MCF 10A (cell line): ENCODE results near the gene NR4A3. TPM values are rescaled to one million over a fixed set of nuclear protein-coding genes. Genes with fewer than 3 reads are reported as not detected.
"Not testable (repeated sequence)": the region's sequence is repeated elsewhere in the genome, so short reads cannot be mapped to it uniquely, and the experiment has no call there.

Source experiments
- BruUV-seq: library from RNA; stranded (reverse); fragments of 400-500 nt; replicated peaks from 2 replicates; lab custom pipeline; 2021; lab: Mats Ljungman, UMichigan
- CTCF ChIA-PET: fragments of 300-600 bp; sonication (Branson Sonifier 250); formaldehyde crosslinking; extraction: SDS; loops from one replicate; lab custom pipeline; 2021; ENCODE audit warnings: antibody characterized with exemption, inconsistent platforms; lab: Yijun Ruan, JAX
- POLR2A ChIA-PET: fragments of 300-600, 350-650 bp; sonication (Branson Sonifier 250); formaldehyde crosslinking; extraction: SDS; loops from one replicate; lab custom pipeline; 2020; ENCODE audit warnings: antibody characterized with exemption, inconsistent platforms; lab: Yijun Ruan, JAX
- DNase-seq: peaks from one replicate; pipeline ENCODE4 v3.0.0-alpha.2; 2018; ENCODE audit not compliant: unreplicated experiment
- H3K27ac Mint-ChIP-seq: one replicate; pipeline ENCODE4 v1.8.0; 2022; ENCODE audit warnings: mild to moderate bottlenecking, low read depth, mixed read lengths; ENCODE audit not compliant: unreplicated experiment
- H3K27me3 Mint-ChIP-seq: one replicate; pipeline ENCODE4 v1.8.0; 2022; ENCODE audit warnings: mixed read lengths; ENCODE audit not compliant: insufficient read depth, unreplicated experiment
- H3K36me3 Mint-ChIP-seq: one replicate; pipeline ENCODE4 v1.8.0; 2022; ENCODE audit warnings: mild to moderate bottlenecking, moderate library complexity, mixed read lengths; ENCODE audit not compliant: insufficient read depth, unreplicated experiment
- H3K4me1 Mint-ChIP-seq: one replicate; pipeline ENCODE4 v1.8.0; 2022; ENCODE audit warnings: mixed read lengths; ENCODE audit not compliant: insufficient read depth, unreplicated experiment
- H3K4me3 Mint-ChIP-seq: one replicate; pipeline ENCODE4 v1.8.0; 2022; ENCODE audit warnings: mild to moderate bottlenecking, moderate library complexity, mixed read lengths; ENCODE audit not compliant: unreplicated experiment
- H3K9me3 Mint-ChIP-seq: one replicate; pipeline ENCODE4 v1.8.0; 2022; ENCODE audit warnings: mixed read lengths; ENCODE audit not compliant: unreplicated experiment
- intact Hi-C: fragments of 100-400 bp; cut with micrococcal nuclease; formaldehyde crosslinking; loops from 2 replicates; pipeline ENCODE4 v1.14.1; 2022
- total RNA-seq: library from RNA; stranded (reverse); gene quantifications from 2 replicates; pipeline ENCODE4 v1.2.3, GENCODE V29; 2022
- TF ChIP-seq, protein P1 (sequence below): fragments of 200-600 bp; IDR thresholded peaks from one replicate; pipeline ENCODE4 v1.8.0; 2022; ENCODE audit warnings: antibody characterized with exemption, mild to moderate bottlenecking; ENCODE audit not compliant: unreplicated experiment

NR4A3 gene
- total RNA-seq, 1 experiment from 2014 or later = 0.16 TPM

DNA sequence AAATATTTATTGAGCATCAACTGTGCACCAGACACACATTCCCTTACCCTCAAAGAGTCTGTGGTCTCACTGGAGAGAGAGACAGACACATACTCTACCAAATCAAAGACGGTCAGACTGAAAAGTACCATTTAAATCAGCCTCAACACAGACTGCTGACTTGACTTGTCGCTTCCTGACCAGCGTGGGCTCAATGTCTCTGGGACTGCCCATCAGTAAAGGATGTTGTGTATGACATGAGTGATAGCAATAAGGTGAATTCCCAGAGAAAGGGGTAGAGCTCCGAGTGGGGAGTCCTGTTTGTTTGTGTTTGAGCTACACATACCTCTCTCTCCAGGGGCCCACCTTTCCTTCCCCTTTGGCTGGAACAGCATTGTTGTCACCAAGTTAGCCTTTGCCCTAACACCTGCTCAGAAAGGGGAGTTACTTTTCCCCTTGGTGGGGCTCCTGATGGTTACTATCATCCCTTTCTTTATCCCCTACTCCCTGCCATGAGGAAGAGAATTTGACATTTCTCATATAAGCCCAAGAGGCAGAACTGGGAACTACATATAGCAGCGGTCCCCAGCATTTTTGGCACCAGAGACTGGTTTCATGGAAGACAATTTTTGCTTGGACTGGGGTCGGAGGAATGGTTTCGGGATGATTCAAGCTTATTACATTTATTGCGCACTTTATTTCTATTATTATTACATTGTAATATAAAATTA, 33.9 kb downstream of the NR4A3 start:
- H3K4me3 Mint-ChIP-seq = no peak overlapping the region
- no peaks in the 10 kb centered on the region for H3K36me3 Mint-ChIP-seq
- H3K27ac Mint-ChIP-seq = no peak overlapping the region
- DNase-seq = peak; percentile 3
- H3K9me3 Mint-ChIP-seq = no peaks in the 10 kb centered on the region
- TF ChIP-seq, protein P1, sequence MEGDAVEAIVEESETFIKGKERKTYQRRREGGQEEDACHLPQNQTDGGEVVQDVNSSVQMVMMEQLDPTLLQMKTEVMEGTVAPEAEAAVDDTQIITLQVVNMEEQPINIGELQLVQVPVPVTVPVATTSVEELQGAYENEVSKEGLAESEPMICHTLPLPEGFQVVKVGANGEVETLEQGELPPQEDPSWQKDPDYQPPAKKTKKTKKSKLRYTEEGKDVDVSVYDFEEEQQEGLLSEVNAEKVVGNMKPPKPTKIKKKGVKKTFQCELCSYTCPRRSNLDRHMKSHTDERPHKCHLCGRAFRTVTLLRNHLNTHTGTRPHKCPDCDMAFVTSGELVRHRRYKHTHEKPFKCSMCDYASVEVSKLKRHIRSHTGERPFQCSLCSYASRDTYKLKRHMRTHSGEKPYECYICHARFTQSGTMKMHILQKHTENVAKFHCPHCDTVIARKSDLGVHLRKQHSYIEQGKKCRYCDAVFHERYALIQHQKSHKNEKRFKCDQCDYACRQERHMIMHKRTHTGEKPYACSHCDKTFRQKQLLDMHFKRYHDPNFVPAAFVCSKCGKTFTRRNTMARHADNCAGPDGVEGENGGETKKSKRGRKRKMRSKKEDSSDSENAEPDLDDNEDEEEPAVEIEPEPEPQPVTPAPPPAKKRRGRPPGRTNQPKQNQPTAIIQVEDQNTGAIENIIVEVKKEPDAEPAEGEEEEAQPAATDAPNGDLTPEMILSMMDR = peak; percentile 5
- H3K27me3 Mint-ChIP-seq = peaks cover under 1% of the 10 kb centered on the region
- intact Hi-C loops = no loop called here
- ChIA-PET CTCF (interaction anchor here (2.1 kb wide), 1 partner anchor 26 kb away, joined by 5 read pairs; no protein-coding TSS in a partner anchor), POLR2A (interaction anchor here (1.5 kb wide), 1 partner anchor 11 kb away, joined by 6 read pairs; no protein-coding TSS in a partner anchor)
- no peaks in the 10 kb centered on the region for H3K4me1 Mint-ChIP-seq
- BruUV-seq = no TSS peak

DNA sequence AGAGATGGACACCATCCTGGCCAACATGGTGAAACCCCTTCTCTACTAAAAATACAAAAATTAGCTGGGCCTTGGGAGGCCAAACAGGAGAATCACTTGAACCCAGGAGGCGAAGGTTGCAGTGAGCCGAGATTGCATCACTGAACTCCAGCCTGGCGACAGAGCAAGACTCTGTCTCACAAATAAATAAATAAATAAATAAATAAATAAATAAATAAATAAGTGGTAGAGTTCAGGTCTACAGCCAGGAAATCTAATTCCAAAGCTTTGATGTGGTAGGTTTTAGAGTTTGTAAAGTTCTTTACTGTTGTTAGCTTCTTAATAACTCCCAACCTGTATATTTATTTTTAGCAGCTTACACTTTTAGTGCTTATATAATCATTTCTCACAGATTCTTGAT, 35.9 kb downstream of the NR4A3 start:
- POLR2A ChIA-PET, BruUV-seq, H3K36me3 Mint-ChIP-seq, intact Hi-C loops, H3K4me3 Mint-ChIP-seq, H3K4me1 Mint-ChIP-seq, H3K27ac Mint-ChIP-seq, H3K9me3 Mint-ChIP-seq, H3K27me3 Mint-ChIP-seq, DNase-seq: not testable (repeated sequence)
- CTCF ChIA-PET = interaction anchor here (0.6 to 2.1 kb wide), 2 partner anchors 25 to 28 kb away, joined by 3 to 5 read pairs; no protein-coding TSS in a partner anchor

DNA sequence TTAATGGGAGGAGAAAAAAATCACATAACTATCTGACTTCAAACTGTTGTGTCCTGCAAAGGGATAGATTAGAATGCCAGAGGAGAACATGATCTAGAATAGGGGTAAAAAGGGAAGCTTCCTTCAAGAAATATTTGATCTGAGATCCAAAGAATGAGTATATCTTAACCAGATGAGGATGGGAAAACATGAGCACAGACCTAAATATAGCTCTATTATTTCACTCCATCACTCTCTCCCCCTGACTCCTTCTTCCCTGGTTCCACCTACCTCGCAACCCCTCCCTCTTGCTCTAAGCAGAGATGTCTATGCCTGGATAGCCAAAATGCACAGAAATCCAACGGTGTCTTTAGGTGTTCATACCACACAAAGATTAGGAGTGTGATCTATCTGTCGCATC, 36.4 kb downstream of the NR4A3 start:
- H3K36me3 Mint-ChIP-seq = no peaks in the 10 kb centered on the region
- BruUV-seq = no TSS peak

DNA sequence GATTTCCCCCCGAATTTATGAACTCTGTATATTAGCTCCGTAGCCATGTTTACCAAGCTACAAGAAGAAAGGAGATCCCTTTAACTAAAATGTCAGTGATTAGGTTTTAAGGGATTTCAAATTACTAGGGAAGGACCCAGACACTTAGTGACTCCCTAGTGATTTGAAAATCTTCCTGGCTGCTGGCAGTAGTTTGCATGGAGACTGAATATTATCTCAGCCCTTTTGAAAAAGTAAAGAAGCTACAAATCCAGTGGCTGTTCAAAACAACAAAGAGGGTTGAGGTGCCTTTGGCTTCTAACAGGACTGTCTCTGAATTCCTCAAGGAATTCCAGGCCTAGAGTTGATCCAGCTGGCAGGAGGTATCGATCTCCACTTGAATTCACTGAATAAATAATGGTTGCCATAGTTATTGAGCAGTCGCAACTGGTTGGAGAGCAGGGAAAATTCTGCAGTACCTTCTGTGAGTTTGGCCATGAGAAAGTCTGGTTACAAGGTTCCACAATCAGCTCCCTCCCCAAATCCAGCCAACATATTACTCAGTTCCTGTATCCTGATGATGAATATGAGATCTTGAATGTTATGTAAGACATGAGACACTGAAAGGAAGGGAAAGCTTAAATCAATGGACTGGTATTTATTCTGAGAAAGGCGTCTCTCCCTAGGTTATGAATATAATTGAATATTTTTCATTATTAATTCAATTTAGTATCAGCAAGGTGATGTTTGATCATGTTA, 37.7 kb downstream of the NR4A3 start:
- TF ChIP-seq, protein P1 = no peak
- intact Hi-C loops = no loop called here
- Mint-ChIP-seq H3K27me3 (no peaks in the 10 kb centered on the region), H3K27ac (no peak overlapping the region), H3K4me3 (no peak overlapping the region), H3K36me3 (no peaks in the 10 kb centered on the region), H3K9me3 (no peaks in the 10 kb centered on the region), H3K4me1 (no peaks in the 10 kb centered on the region)
- peak; percentile 13 for DNase-seq
- ChIA-PET CTCF (interaction anchor here (0.7 to 1.4 kb wide), 2 partner anchors 9 to 169 kb away, joined by 3 to 4 read pairs; no protein-coding TSS in a partner anchor), POLR2A (interaction anchor here (0.6 kb wide), 1 partner anchor 57 kb away, joined by 3 read pairs; no protein-coding TSS in a partner anchor)
- no TSS peak for BruUV-seq

More for the DNA sequence above, 36.4 kb downstream of the NR4A3 start:
- ChIA-PET CTCF (interaction anchor here (0.6 kb wide), 1 partner anchor 25 kb away, joined by 3 read pairs; no protein-coding TSS in a partner anchor), POLR2A (no interaction called here)
- H3K4me1 Mint-ChIP-seq = no peaks in the 10 kb centered on the region
- H3K27ac Mint-ChIP-seq = no peak overlapping the region
- intact Hi-C loops = no loop called here
- TF ChIP-seq, protein P1 = no peak
- no peak for DNase-seq
- H3K27me3 Mint-ChIP-seq = no peaks in the 10 kb centered on the region
- H3K9me3 Mint-ChIP-seq = no peaks in the 10 kb centered on the region
- H3K4me3 Mint-ChIP-seq = no peak overlapping the region
